HepG2 (cell line): ENCODE data around the gene CDK5RAP2. TPM values are rescaled to one million over a fixed set of nuclear protein-coding genes. Genes with fewer than 3 reads are reported as not detected.
A peak's percentile ranks its signal among the peaks of the same experiment; 100 is the strongest.

Source experiments
- ATAC-seq: fragments of 200-7000 bp; cut with Tn5 transposase; 3 replicates; pipeline ENCODE4 v1.9.1; 2020; ENCODE audit warnings: mild to moderate bottlenecking, moderate library complexity
- BruUV-seq: library from RNA; stranded (reverse); fragments of 400-500 nt; replicated peaks from 2 replicates; lab custom pipeline; 2021; lab: Mats Ljungman, UMichigan
- CTCF ChIA-PET: fragments of 300-600 bp; formaldehyde crosslinking; extraction: SDS; loops from one replicate; lab custom pipeline; 2021; ENCODE audit warnings: low total read pairs, inconsistent platforms, low intra/inter-chr PET ratio; lab: Yijun Ruan, JAX
- POLR2A ChIA-PET: fragments of 350-600 bp; sonication (Branson Sonifier 250); formaldehyde crosslinking; loops from one replicate; lab custom pipeline; 2020; ENCODE audit warnings: antibody characterized with exemption, inconsistent platforms; lab: Yijun Ruan, JAX
- DNase-seq: peaks from one replicate; pipeline ENCODE4 v3.0.0-alpha.2; 2015; ENCODE audit warnings: low spot score
- FAIRE-seq: peaks from 3 replicates; lab custom pipeline; 2011; peaks lifted over from hg19 to GRCh38; lab: Jason Lieb, UNC
- H2AFZ ChIP-seq: one replicate; pipeline ENCODE4 v1.6.1; 2011; ENCODE audit warnings: low read length, inconsistent platforms
- H3K27ac ChIP-seq: fragments of 300-600 bp; 3 replicates; pipeline ENCODE4 v1.8.0; 2011; ENCODE audit warnings: mixed run types, mild to moderate bottlenecking, mixed read lengths, low read length, inconsistent platforms; ENCODE audit not compliant: insufficient read depth; ENCODE audit errors: extremely low read length
- H3K27me3 ChIP-seq, 2 experiments: fragments of 200-600 bp in 1 of 2; 2 replicates in 1 of 2; 3 replicates in 1 of 2; pipeline versions ENCODE4 v1.6.0 to v1.8.0; 2011; ENCODE audit warnings: low read length in 2 of 2, mild to moderate bottlenecking in 2 of 2, moderate library complexity in 2 of 2, inconsistent platforms in 1 of 2; ENCODE audit not compliant: insufficient read depth in 2 of 2, control insufficient read depth in 1 of 2
- H3K36me3 ChIP-seq, 2 experiments: fragments of 200-600 bp in 1 of 2; replicated peaks in 1 of 2; 2 replicates in 1 of 2; 3 replicates in 1 of 2; pipeline versions ENCODE4 v1.5.1 to v1.8.0; 2011; ENCODE audit warnings: low read length in 2 of 2, inconsistent platforms in 1 of 2; ENCODE audit not compliant: insufficient read depth in 2 of 2, control insufficient read depth in 1 of 2
- H3K4me1 ChIP-seq: 2 replicates; pipeline ENCODE4 v1.5.1; 2012; ENCODE audit warnings: low read length, inconsistent platforms; ENCODE audit not compliant: insufficient read depth
- H3K4me2 ChIP-seq: 2 replicates; pipeline ENCODE4 v1.6.0; 2011; ENCODE audit warnings: low read depth, low read length, inconsistent platforms
- H3K4me3 ChIP-seq, 3 experiments: fragments of 200-600 bp in 1 of 3; sonication (generic), shearing (Covaris generic) in 1 of 3; replicated peaks in 1 of 3; 2 replicates each; pipeline ENCODE4 v1.5.1; 2011 to 2016; ENCODE audit warnings: low read length in 3 of 3, inconsistent platforms in 2 of 3, low read depth in 2 of 3, mild to moderate bottlenecking in 2 of 3, control low read depth in 1 of 3, mixed read lengths in 1 of 3; ENCODE audit not compliant: insufficient read depth in 1 of 3
- H3K79me2 ChIP-seq: one replicate; pipeline ENCODE4 v1.6.1; 2011; ENCODE audit warnings: low read length, inconsistent platforms; ENCODE audit not compliant: insufficient read depth
- H3K9ac ChIP-seq: 2 replicates; pipeline ENCODE4 v1.6.0; 2011; ENCODE audit warnings: mild to moderate bottlenecking, low read depth, low read length, inconsistent platforms; ENCODE audit not compliant: insufficient read depth
- H3K9me3 ChIP-seq: 2 replicates; pipeline ENCODE4 v1.5.1; 2012; ENCODE audit warnings: mild to moderate bottlenecking, low read length
- H4K20me1 ChIP-seq: 2 replicates; pipeline ENCODE4 v1.6.0; 2011; ENCODE audit warnings: inconsistent platforms, mild to moderate bottlenecking, low read length, moderate library complexity; ENCODE audit not compliant: insufficient read depth
- FLYWCH1 ChIP-seq: sonication (generic); formaldehyde crosslinking; IDR thresholded peaks from 2 replicates; pipeline ENCODE4 v1.8.1; 2023; ENCODE audit warnings: mild to moderate bottlenecking, missing genetic modification reagents
- HNRNPK ChIP-seq: fragments of 200-400 bp; formaldehyde crosslinking; IDR thresholded peaks from 2 replicates; pipeline ENCODE4 v1.6.1; 2018; ENCODE audit warnings: low read length, low read depth, moderate library complexity, mild to moderate bottlenecking; ENCODE audit not compliant: poor library complexity, severe bottlenecking
- KDM1A ChIP-seq: IDR thresholded peaks from 2 replicates; pipeline ENCODE4 v1.6.1; 2016; ENCODE audit warnings: missing compliant biosample characterization
- NFYB ChIP-seq: sonication (generic); formaldehyde crosslinking; IDR thresholded peaks from 2 replicates; pipeline ENCODE4 v1.4.0; 2020; ENCODE audit warnings: missing genetic modification reagents
- NFYC ChIP-seq: IDR thresholded peaks from 2 replicates; pipeline ENCODE4 v1.6.1; 2016; ENCODE audit warnings: missing genetic modification reagents, missing compliant biosample characterization
- PCBP2 ChIP-seq: fragments of 200-400 bp; formaldehyde crosslinking; optimal IDR thresholded peaks from 2 replicates; pipeline ENCODE3; 2018; ENCODE audit warnings: low read length, low read depth; ENCODE audit not compliant: poor library complexity, severe bottlenecking
- ZFP90 ChIP-seq: sonication (generic); formaldehyde crosslinking; IDR thresholded peaks from 2 replicates; pipeline ENCODE4 v1.8.0; 2022; ENCODE audit warnings: missing genetic modification reagents, mild to moderate bottlenecking, inconsistent platforms, borderline replicate concordance
- ZNF556 ChIP-seq: sonication (generic); formaldehyde crosslinking; IDR thresholded peaks from 2 replicates; pipeline ENCODE4 v1.4.0; 2020; ENCODE audit warnings: mild to moderate bottlenecking, missing genetic modification reagents, borderline replicate concordance
- ZNF576 ChIP-seq: sonication (generic); formaldehyde crosslinking; IDR thresholded peaks from 2 replicates; pipeline ENCODE4 v1.4.0; 2020; ENCODE audit warnings: mild to moderate bottlenecking, missing genetic modification reagents
- WGBS: methylation state at CpG from one replicate; pipeline ENCODE4 v1.1.6; 2017; ENCODE audit warnings: low lambda C conversion rate; 5-methylcytosine and 5-hydroxymethylcytosine counted together
- in situ Hi-C: cut with HindIII; loops from 2 replicates; pipeline ENCODE4 v1.10.0; 2017; ENCODE audit warnings: low pct_unique_long_range_greater_than_20kb; ENCODE audit not compliant: extremely low pct_ligation_motif_present
- intact Hi-C: fragments of 100-400 bp; cut with micrococcal nuclease; formaldehyde crosslinking; loops from one replicate; pipeline ENCODE4 v1.10.0; 2022; ENCODE audit not compliant: unreplicated experiment
- polyA plus RNA-seq, 8 experiments: library from polyadenylated mRNA; depleted of rRNA in 3 of 8; stranded (reverse) in 7 of 8; unstranded in 1 of 8; fragments of >200 nt; fragmentation: Illumina TruSeq in 4 of 8; extraction: Trizol in 4 of 8; gene quantifications; 2 replicates each; pipeline versions ENCODE4 v1.2.1 to v1.2.3, GENCODE V29; 2011 to 2016; ENCODE audit warnings: low read depth in 4 of 8, missing spikeins in 1 of 8, mixed read lengths in 1 of 8; ENCODE audit not compliant: insufficient read depth in 1 of 8
- total RNA-seq, 5 experiments: library from RNA; depleted of rRNA; stranded (reverse); fragments of >200 nt; fragmentation: Illumina TruSeq; extraction: Trizol; gene quantifications; 2 replicates each; pipeline ENCODE4 v1.2.3, GENCODE V29; 2016; ENCODE audit warnings: low read depth in 1 of 5
- TF ChIP-seq, protein P1 (sequence below), 2 experiments: sonication (generic) in 1 of 2; formaldehyde crosslinking in 1 of 2; IDR thresholded peaks; 2 replicates each; pipeline versions ENCODE4 v1.5.1 to v1.6.1; 2011 to 2020; ENCODE audit warnings: borderline replicate concordance in 1 of 2, low read depth in 1 of 2, low read length in 1 of 2, mild to moderate bottlenecking in 1 of 2, missing genetic modification reagents in 1 of 2, moderate library complexity in 1 of 2
- TF ChIP-seq, protein P2 (sequence below): sonication (generic); formaldehyde crosslinking; IDR thresholded peaks from 2 replicates; pipeline ENCODE4 v1.8.1; 2023; ENCODE audit warnings: mild to moderate bottlenecking, missing genetic modification reagents
- TF ChIP-seq, protein P3 (sequence below): sonication (generic); formaldehyde crosslinking; IDR thresholded peaks from 2 replicates; pipeline ENCODE4 v1.9.0; 2021; ENCODE audit warnings: missing genetic modification reagents, borderline replicate concordance

Gene CDK5RAP2
- total and polyA plus RNA-seq, 2 of the 13 experiments (the other 11 are each of a cell fraction or from before 2014, with no cell fraction given), result 31.8 to 42.2 TPM

- intact Hi-C loops, result no loop called here
- no peak overlapping the region for H3K27ac ChIP-seq
- no peak overlapping the region for H2AFZ ChIP-seq
- H3K4me1 ChIP-seq, result peaks cover 24% of the 10 kb centered on the region
- H3K27me3 ChIP-seq, result no peaks in the 10 kb centered on the region
- CTCF ChIA-PET, result no interaction called here
- H4K20me1 ChIP-seq, result no peaks in the 10 kb centered on the region
- H3K9me3 ChIP-seq, result no peaks in the 10 kb centered on the region
- in situ Hi-C loops, result no loop called here
- 100% methylated on average over 1 of the region's 1 CpG for WGBS
- no peaks in the 10 kb centered on the region for H3K79me2 ChIP-seq
- no peak overlapping the region for H3K4me3 ChIP-seq
- ATAC-seq, result no peak
- DNase-seq, result no peak
- TF ChIP-seq HNRNPK (no peak), NFYC (CRISPR knock-in tag) (peak; percentile 41; the same call in 1 of the 2 replicates), NFYB (CRISPR knock-in tag) (peak; percentile 49; the same call in 1 of the 2 replicates), ZNF576 (CRISPR knock-in tag) (no peak), ZFP90 (no peak), FLYWCH1 (CRISPR knock-in tag) (no peak), ZNF556 (CRISPR knock-in tag) (no peak), KDM1A (CRISPR knock-in tag) (no peak), PCBP2 (no peak)
- TF ChIP-seq, protein P1, sequence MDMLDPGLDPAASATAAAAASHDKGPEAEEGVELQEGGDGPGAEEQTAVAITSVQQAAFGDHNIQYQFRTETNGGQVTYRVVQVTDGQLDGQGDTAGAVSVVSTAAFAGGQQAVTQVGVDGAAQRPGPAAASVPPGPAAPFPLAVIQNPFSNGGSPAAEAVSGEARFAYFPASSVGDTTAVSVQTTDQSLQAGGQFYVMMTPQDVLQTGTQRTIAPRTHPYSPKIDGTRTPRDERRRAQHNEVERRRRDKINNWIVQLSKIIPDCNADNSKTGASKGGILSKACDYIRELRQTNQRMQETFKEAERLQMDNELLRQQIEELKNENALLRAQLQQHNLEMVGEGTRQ (IDR thresholded peaks at IDR 0.05; ENCODE audit: low read depth, low read length), result peak; percentile 20; the same call in 1 of the 2 replicates
- TF ChIP-seq, protein P1 (CRISPR knock-in tag; IDR thresholded peaks at IDR 0.05; ENCODE audit: borderline replicate concordance), result no peak
- TF ChIP-seq, protein P2, sequence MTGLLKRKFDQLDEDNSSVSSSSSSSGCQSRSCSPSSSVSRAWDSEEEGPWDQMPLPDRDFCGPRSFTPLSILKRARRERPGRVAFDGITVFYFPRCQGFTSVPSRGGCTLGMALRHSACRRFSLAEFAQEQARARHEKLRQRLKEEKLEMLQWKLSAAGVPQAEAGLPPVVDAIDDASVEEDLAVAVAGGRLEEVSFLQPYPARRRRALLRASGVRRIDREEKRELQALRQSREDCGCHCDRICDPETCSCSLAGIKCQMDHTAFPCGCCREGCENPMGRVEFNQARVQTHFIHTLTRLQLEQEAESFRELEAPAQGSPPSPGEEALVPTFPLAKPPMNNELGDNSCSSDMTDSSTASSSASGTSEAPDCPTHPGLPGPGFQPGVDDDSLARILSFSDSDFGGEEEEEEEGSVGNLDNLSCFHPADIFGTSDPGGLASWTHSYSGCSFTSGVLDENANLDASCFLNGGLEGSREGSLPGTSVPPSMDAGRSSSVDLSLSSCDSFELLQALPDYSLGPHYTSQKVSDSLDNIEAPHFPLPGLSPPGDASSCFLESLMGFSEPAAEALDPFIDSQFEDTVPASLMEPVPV (CRISPR knock-in tag), result no peak
- TF ChIP-seq, protein P3, sequence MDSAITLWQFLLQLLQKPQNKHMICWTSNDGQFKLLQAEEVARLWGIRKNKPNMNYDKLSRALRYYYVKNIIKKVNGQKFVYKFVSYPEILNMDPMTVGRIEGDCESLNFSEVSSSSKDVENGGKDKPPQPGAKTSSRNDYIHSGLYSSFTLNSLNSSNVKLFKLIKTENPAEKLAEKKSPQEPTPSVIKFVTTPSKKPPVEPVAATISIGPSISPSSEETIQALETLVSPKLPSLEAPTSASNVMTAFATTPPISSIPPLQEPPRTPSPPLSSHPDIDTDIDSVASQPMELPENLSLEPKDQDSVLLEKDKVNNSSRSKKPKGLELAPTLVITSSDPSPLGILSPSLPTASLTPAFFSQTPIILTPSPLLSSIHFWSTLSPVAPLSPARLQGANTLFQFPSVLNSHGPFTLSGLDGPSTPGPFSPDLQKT (CRISPR knock-in tag), result no peak
- FAIRE-seq, result no peak
- POLR2A ChIA-PET, result no interaction called here
- no peak overlapping the region for H3K9ac ChIP-seq
- no peak overlapping the region for H3K4me2 ChIP-seq
- no peaks in the 10 kb centered on the region for H3K36me3 ChIP-seq
- BruUV-seq, result no TSS peak
These were observed 211.2 kb downstream of the CDK5RAP2 start for GRCh38 chr9:120368799-120369198.
